ENCODE measurements around the gene TPBGL. TPM values are rescaled to one million over a fixed set of nuclear protein-coding genes. Genes with fewer than 3 reads are reported as not detected.
A peak's percentile ranks its signal among the peaks of the same experiment; 100 is the strongest.

The TPBGL gene
- total RNA-seq, 1 donor, result not detected

- DNase-seq (ENCODE audit: insufficient read length, low spot score, missing footprints), result peak; percentile 21
Observed at GRCh38 chr11:75262436-75262835, 21.9 kb downstream of the TPBGL start.

GRCh38 chr11:75262961-75263852, 22.6 kb downstream of the TPBGL start:
- TF ChIP-seq CTCF (IDR thresholded peaks at IDR 0.05; ENCODE audit: extremely low read depth, low read depth, low read length), result no peak
- Histone ChIP-seq H3K27me3 (ENCODE audit: insufficient read depth, low read length) (peaks cover 17% of the 10 kb centered on the region), H3K36me3 (ENCODE audit: insufficient read depth, low read length) (no peaks in the 10 kb centered on the region), H3K79me2 (ENCODE audit: insufficient read depth, low read length) (no peaks in the 10 kb centered on the region), H3K4me2 (ENCODE audit: insufficient read depth, low read length) (no peak overlapping the region), H4K20me1 (ENCODE audit: insufficient read depth, low read length) (no peaks in the 10 kb centered on the region), H3K4me3 (ENCODE audit: insufficient read depth, low read length) (no peak overlapping the region), H3K27ac (ENCODE audit: low read depth, low read length) (no peak overlapping the region), H3K9me3 (ENCODE audit: low read depth, low read length) (no peaks in the 10 kb centered on the region), H2AFZ (ENCODE audit: low read length) (no peak overlapping the region), H3K4me1 (ENCODE audit: insufficient read depth, low read length) (no peaks in the 10 kb centered on the region)
- peak; percentile 42 for DNase-seq (ENCODE audit: insufficient read length, low spot score, missing footprints)

More at GRCh38 chr11:75262436-75262835, 21.9 kb downstream of the TPBGL start:
- H4K20me1 ChIP-seq (ENCODE audit: insufficient read depth, low read length), result no peaks in the 10 kb centered on the region
- H3K4me3 ChIP-seq (ENCODE audit: insufficient read depth, low read length), result no peak overlapping the region
- no peaks in the 10 kb centered on the region for H3K36me3 ChIP-seq (ENCODE audit: insufficient read depth, low read length)
- no peaks in the 10 kb centered on the region for H3K79me2 ChIP-seq (ENCODE audit: insufficient read depth, low read length)
- H3K4me2 ChIP-seq (ENCODE audit: insufficient read depth, low read length), result no peak overlapping the region
- no peaks in the 10 kb centered on the region for H3K4me1 ChIP-seq (ENCODE audit: insufficient read depth, low read length)
- no peak for TF ChIP-seq CTCF (IDR thresholded peaks at IDR 0.05; ENCODE audit: extremely low read depth, low read depth, low read length)
- H3K27ac ChIP-seq (ENCODE audit: low read depth, low read length), result no peak overlapping the region
- no peak overlapping the region for H2AFZ ChIP-seq (ENCODE audit: low read length)
- no peaks in the 10 kb centered on the region for H3K9me3 ChIP-seq (ENCODE audit: low read depth, low read length)
- H3K27me3 ChIP-seq (ENCODE audit: insufficient read depth, low read length), result peaks cover 23% of the 10 kb centered on the region

DNA sequence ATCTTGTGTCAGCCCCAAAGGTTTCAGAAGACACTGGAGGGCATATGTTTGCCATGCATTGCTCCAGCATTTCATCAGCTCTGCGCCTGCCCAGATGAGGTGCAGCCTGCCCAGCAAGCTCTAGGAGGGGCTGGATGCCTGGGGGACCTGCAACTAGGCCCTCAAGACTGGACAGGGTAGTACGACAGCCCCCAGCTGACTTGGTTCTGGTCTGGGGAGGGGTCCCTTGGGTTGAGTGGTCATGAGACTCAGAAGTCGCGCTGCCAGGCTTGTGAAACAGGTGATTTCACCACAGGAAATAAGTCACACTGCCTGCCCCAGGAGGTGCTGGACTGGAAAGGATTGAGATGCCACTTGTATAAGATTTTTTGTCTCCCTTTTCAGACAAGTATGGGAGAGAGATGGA, 23.4 kb downstream of the TPBGL start:
- DNase-seq (ENCODE audit: insufficient read length, low spot score, missing footprints), result peak; percentile 68
- TF ChIP-seq CTCF (IDR thresholded peaks at IDR 0.05; ENCODE audit: extremely low read depth, low read depth, low read length), result no peak
- Histone ChIP-seq H3K9me3 (ENCODE audit: low read depth, low read length) (no peaks in the 10 kb centered on the region), H3K36me3 (ENCODE audit: insufficient read depth, low read length) (no peaks in the 10 kb centered on the region), H3K27ac (ENCODE audit: low read depth, low read length) (no peak overlapping the region), H3K4me1 (ENCODE audit: insufficient read depth, low read length) (no peaks in the 10 kb centered on the region), H3K4me3 (ENCODE audit: insufficient read depth, low read length) (no peak overlapping the region), H4K20me1 (ENCODE audit: insufficient read depth, low read length) (no peaks in the 10 kb centered on the region), H3K4me2 (ENCODE audit: insufficient read depth, low read length) (no peak overlapping the region), H2AFZ (ENCODE audit: low read length) (no peak overlapping the region), H3K27me3 (ENCODE audit: insufficient read depth, low read length) (peaks cover 17% of the 10 kb centered on the region), H3K79me2 (ENCODE audit: insufficient read depth, low read length) (no peaks in the 10 kb centered on the region)

GRCh38 chr11:75264356-75264755, 23.8 kb downstream of the TPBGL start:
- DNase-seq (ENCODE audit: insufficient read length, low spot score, missing footprints), result peak; percentile 54
- TF ChIP-seq CTCF (IDR thresholded peaks at IDR 0.05; ENCODE audit: extremely low read depth, low read depth, low read length), result no peak
- Histone ChIP-seq H2AFZ (ENCODE audit: low read length) (no peak overlapping the region), H3K9me3 (ENCODE audit: low read depth, low read length) (no peaks in the 10 kb centered on the region), H4K20me1 (ENCODE audit: insufficient read depth, low read length) (no peaks in the 10 kb centered on the region), H3K36me3 (ENCODE audit: insufficient read depth, low read length) (no peaks in the 10 kb centered on the region), H3K4me1 (ENCODE audit: insufficient read depth, low read length) (no peaks in the 10 kb centered on the region), H3K4me3 (ENCODE audit: insufficient read depth, low read length) (no peak overlapping the region), H3K4me2 (ENCODE audit: insufficient read depth, low read length) (no peak overlapping the region), H3K27ac (ENCODE audit: low read depth, low read length) (no peak overlapping the region), H3K27me3 (ENCODE audit: insufficient read depth, low read length) (peaks cover 17% of the 10 kb centered on the region), H3K79me2 (ENCODE audit: insufficient read depth, low read length) (no peaks in the 10 kb centered on the region)
